AG09309 (cell line): Measurements from ENCODE around the gene NRF1.
A peak's percentile ranks its signal among the peaks of the same experiment; 100 is the strongest.

Source experiments
- DNase-seq: peaks from one replicate; pipeline ENCODE4 v3.0.0-alpha.2; 2010; ENCODE audit warnings: low read depth
- H3K4me3 ChIP-seq: 2 replicates; pipeline ENCODE4 v1.5.1; 2011; ENCODE audit warnings: mild to moderate bottlenecking, low read depth, low read length, moderate library complexity; ENCODE audit not compliant: control insufficient read depth
- TF ChIP-seq, protein P1 (sequence below): IDR thresholded peaks from 2 replicates; pipeline ENCODE4 v1.5.1; 2011; ENCODE audit warnings: mild to moderate bottlenecking, low read depth, low read length, inconsistent platforms; ENCODE audit not compliant: insufficient read depth, control insufficient read depth; ENCODE audit errors: missing control alignments

The NRF1 gene

DNA sequence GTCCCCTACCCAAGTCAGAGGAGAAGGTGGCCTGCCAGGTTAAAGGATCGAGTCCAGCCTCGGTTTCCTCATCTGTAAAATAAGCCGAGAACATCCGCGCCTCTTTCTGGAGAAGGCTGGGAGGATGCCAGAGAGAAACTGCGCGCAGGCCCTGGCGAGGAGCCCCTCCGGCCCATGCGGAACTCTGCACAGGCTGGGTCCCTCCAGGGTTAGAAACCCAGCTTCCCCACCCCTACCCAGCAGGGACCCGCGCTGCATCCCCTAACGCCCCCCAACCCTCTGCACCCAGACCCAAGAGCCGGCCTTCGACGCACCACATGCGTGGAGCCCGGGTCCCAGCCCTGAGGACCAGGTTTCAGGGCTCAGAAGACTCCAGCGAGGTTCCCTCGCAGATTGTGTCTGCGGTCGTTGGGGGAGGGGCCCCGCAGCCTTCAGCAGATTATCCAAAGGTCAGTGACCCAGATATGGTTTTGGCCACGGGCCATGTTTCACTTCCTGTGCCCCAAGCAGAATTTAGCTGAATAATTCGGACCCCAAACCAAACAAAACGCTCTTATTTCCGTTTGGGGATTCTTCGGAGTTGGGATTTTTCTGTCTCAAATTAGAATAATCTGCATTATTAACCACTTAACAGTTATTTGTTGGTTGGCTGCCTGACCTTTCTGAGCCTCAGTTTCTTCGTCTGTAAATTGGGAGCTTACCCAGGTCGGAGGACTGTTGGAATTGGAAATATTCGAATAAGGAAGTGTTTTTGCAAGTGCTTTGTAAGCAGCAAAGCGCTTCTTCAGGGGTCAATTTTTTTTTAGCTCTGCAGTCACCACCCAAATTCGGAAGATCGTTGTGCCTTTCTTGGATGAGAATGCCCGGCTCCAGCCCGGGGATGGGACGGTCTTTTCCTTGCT lies 173.5 kb downstream of the NRF1 start:
- no peak for DNase-seq
- TF ChIP-seq, protein P1, sequence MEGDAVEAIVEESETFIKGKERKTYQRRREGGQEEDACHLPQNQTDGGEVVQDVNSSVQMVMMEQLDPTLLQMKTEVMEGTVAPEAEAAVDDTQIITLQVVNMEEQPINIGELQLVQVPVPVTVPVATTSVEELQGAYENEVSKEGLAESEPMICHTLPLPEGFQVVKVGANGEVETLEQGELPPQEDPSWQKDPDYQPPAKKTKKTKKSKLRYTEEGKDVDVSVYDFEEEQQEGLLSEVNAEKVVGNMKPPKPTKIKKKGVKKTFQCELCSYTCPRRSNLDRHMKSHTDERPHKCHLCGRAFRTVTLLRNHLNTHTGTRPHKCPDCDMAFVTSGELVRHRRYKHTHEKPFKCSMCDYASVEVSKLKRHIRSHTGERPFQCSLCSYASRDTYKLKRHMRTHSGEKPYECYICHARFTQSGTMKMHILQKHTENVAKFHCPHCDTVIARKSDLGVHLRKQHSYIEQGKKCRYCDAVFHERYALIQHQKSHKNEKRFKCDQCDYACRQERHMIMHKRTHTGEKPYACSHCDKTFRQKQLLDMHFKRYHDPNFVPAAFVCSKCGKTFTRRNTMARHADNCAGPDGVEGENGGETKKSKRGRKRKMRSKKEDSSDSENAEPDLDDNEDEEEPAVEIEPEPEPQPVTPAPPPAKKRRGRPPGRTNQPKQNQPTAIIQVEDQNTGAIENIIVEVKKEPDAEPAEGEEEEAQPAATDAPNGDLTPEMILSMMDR = no peak
- H3K4me3 ChIP-seq = no peak overlapping the region

DNA sequence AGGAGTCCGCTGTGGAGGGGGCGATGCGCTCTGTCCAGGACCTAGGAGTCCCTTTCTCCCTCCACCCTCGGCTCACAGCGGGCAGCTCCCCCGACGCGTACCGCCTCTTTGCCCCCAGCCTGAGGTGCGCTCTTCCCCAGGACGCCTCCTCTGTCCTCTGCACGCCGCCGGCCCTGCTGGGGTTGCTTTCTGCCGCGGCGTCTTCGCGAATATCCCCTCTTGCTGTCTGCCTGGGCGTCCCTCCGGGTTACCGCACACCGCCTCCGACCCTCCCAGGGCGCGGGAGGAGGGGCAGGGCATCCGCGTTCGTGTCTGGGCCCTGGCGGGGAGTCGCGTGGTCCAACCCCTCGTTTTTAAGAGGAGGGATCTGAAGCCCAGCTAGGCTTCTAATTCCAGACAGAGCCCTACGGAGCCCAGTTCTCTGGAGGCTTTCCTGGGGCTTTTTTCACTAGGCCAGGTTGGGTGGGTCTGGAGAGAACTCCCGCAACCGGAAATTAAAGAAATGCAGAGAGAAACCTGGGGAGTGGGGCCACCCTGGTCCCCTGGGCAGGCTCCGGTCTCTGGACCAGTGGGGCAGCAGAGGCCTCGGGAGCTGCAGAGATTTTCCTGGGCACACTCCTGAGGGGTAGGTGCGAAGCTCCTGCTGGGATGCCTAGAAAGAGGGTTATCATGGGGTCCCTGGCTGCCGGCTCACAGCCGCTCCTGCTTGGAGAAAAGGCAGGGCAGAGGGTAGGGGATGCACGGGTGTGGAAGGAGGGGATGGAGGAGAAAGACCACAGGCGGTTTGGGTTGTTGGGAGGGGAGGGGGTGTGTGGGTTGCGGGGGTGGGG lies 174.4 kb downstream of the NRF1 start:
- no peak overlapping the region for H3K4me3 ChIP-seq

DNA sequence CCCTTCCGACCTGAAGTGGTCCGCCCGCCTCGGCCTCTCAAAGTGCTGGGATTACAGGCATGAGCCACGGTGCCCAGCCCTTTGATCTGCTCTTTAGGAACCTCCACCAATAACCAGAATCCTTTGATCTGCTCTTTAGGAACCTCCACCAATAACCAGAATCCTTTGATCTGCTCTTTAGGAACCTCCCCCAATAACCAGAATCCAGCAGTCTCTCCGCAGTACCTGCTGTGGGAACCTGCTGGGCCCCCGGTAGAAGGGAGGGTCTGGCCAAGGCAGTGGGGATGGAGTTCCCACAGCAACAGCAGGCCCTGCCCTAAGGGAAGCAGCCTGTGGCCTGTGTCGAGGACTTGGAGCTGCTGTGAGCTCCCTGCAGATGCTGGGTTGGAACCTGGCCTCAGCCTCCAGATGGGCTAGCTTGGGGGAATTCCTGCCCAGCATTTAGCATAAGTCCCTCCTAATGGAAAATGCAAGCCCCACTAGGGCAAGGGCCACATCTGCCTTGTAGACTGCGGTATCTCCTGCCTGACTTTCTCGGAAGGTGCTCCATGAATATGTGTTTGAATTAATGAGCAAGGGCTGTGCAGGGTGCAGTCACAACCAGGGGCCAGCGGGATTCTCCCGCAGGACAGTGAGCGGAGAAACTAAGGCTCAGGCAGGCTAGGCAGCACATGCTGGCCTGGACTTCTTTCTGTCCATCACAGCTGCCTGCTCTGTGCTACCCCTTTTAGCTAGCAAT lies 175.5 kb downstream of the NRF1 start:
- H3K4me3 ChIP-seq = no peak overlapping the region
- DNase-seq = no peak
- TF ChIP-seq, protein P1 = no peak

More for the DNA sequence above, 174.4 kb downstream of the NRF1 start:
- no peak for DNase-seq
- TF ChIP-seq, protein P1 = no peak

DNA sequence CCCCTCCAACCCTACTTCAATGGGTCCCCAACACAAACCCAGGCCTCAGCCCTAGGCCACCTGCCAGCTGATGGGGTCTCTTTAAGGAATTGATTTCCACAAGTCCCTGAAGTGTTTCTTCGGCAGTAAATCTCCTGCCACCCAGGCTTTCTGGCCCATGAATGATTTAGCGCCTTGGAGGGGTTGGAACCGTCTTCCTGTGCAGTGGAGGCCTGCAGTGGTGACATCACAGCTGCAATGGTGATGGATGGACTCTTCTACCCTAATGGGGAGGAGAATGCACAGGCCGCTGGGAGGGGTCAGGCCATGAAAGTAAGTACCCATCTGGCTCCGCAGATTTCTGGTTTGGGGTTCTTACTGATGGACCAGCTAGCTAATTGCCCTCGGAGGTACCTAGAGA lies 177.5 kb downstream of the NRF1 start:
- no peak for DNase-seq
- TF ChIP-seq, protein P1 = no peak
- no peak overlapping the region for H3K4me3 ChIP-seq

DNA sequence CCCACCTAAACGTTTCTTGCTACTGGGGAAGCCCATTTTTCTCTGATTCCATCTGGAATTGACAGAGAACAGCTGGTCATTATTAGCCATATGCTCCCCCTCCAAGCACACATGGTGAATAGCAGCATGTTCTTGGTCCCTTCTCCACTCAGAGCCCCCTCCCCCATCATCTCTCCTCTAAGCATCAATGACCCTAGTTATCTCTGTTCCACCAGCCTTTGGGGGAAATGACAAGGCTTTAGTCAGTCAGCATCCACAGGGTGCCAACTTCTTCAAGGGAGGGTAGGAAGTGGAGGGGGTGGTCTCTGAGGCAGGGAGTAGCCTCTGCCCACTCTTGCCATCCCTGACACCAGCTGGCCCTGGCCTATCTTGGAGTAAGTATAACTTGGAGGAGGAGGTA lies 178.1 kb downstream of the NRF1 start:
- DNase-seq = no peak
- H3K4me3 ChIP-seq = no peak overlapping the region
- TF ChIP-seq, protein P1 = no peak

DNA sequence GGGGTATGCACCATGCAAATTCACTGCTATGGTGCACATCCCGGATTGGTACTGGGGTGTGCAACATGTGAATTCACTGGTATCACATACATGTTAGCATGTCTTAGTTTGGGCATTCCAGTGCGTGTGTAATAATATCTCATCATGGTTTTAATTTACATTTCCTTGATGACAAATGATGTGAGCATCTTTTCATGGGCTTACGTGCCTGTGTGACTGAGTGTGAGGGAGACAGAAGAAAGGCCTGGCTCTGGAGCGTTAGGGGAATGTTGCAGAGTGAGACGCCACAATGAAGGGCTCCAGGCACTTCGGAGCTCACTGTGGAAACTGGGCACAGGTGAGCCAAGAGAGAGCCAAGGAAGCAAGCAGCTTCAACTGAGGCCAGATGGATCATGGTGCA lies 178.6 kb downstream of the NRF1 start:
- TF ChIP-seq, protein P1 = no peak
- H3K4me3 ChIP-seq = no peak overlapping the region
- peak; percentile 17 for DNase-seq
